ENCODE data around the gene CDX1. TPM values are rescaled to one million over a fixed set of nuclear protein-coding genes. Genes with fewer than 3 reads are reported as not detected.
A peak's percentile ranks its signal among the peaks of the same experiment; 100 is the strongest.

CDX1 gene
- total RNA-seq, 1 experiment from 2014 or later, result not detected

- no peak for DNase-seq (ENCODE audit: extremely low read depth, low read depth)
Observed at GRCh38 chr5:150130493-150130922, 36.1 kb upstream of the CDX1 start.

- no peak for DNase-seq (ENCODE audit: extremely low read depth, low read depth)
Observed at GRCh38 chr5:150131461-150131860, 35.1 kb upstream of the CDX1 start.

GRCh38 chr5:150131978-150132694 is 34.4 kb upstream of the CDX1 start:
- DNase-seq (ENCODE audit: extremely low read depth, low read depth), result no peak

- no peak for DNase-seq (ENCODE audit: extremely low read depth, low read depth)
Observed at GRCh38 chr5:150132740-150133139, 33.8 kb upstream of the CDX1 start.

GRCh38 chr5:150133581-150134197 is 32.9 kb upstream of the CDX1 start:
- DNase-seq (ENCODE audit: extremely low read depth, low read depth), result no peak

- no peak for DNase-seq (ENCODE audit: extremely low read depth, low read depth)
Observed at GRCh38 chr5:150134198-150134588, 32.4 kb upstream of the CDX1 start.

- no peak for DNase-seq (ENCODE audit: extremely low read depth, low read depth)
Observed at GRCh38 chr5:150135557-150136304, 30.8 kb upstream of the CDX1 start.

- DNase-seq (ENCODE audit: extremely low read depth, low read depth), result no peak
Observed at GRCh38 chr5:150136305-150137167, 30.0 kb upstream of the CDX1 start.

GRCh38 chr5:150137168-150137957 is 29.2 kb upstream of the CDX1 start:
- no peak for DNase-seq (ENCODE audit: extremely low read depth, low read depth)

GRCh38 chr5:150137997-150138396 is 28.6 kb upstream of the CDX1 start:
- DNase-seq (ENCODE audit: extremely low read depth, low read depth), result no peak

- DNase-seq (ENCODE audit: extremely low read depth, low read depth), result peak; percentile 50
Observed at GRCh38 chr5:150138551-150139265, 27.9 kb upstream of the CDX1 start.

GRCh38 chr5:150139334-150139733 is 27.2 kb upstream of the CDX1 start:
- DNase-seq (ENCODE audit: extremely low read depth, low read depth), result no peak

GRCh38 chr5:150140830-150141229 is 25.7 kb upstream of the CDX1 start:
- DNase-seq (ENCODE audit: extremely low read depth, low read depth), result no peak

GRCh38 chr5:150141544-150142184 is 24.9 kb upstream of the CDX1 start:
- no peak for DNase-seq (ENCODE audit: extremely low read depth, low read depth)

GRCh38 chr5:150142185-150142958 is 24.2 kb upstream of the CDX1 start:
- DNase-seq (ENCODE audit: extremely low read depth, low read depth), result no peak

- DNase-seq (ENCODE audit: extremely low read depth, low read depth), result peak; percentile 94
Observed at GRCh38 chr5:150142959-150143349, 23.6 kb upstream of the CDX1 start.

GRCh38 chr5:150143350-150144245 is 23.0 kb upstream of the CDX1 start:
- peak; percentile 90 for DNase-seq (ENCODE audit: extremely low read depth, low read depth)
